Brain microvascular endothelial cell (primary cell): ENCODE data around the gene KRTAP5-9.

Experiments
- DNase-seq: peaks from one replicate; pipeline ENCODE4 v3.0.0-alpha.2; 2020
- H3K27ac ChIP-seq: fragments of 250-450 bp; sonication (Bioruptor Pico); 2 replicates; pipeline ENCODE4 v1.5.1; 2020; ENCODE audit warnings: mild to moderate bottlenecking, moderate library complexity
- H3K27me3 ChIP-seq: fragments of 250-450 bp; sonication (Bioruptor Pico); replicated peaks from 2 replicates; pipeline ENCODE4 v1.5.1; 2020; ENCODE audit warnings: mild to moderate bottlenecking
- H3K36me3 ChIP-seq: fragments of 250-450 bp; sonication (Bioruptor Pico); replicated peaks from 2 replicates; pipeline ENCODE4 v1.5.1; 2020; ENCODE audit warnings: mild to moderate bottlenecking
- H3K4me3 ChIP-seq: 2 replicates; pipeline ENCODE4 v1.5.1; 2011; ENCODE audit warnings: low read depth, mild to moderate bottlenecking, control low read depth, low read length, moderate library complexity
- in situ Hi-C: cut with HindIII; loops from 2 replicates; pipeline ENCODE4 v1.10.0; 2017; ENCODE audit warnings: low sequenced_read_pairs, low pct_ligation_motif_present
- TF ChIP-seq, protein P1 (sequence below): IDR thresholded peaks from 2 replicates; pipeline ENCODE4 v1.5.1; 2011; ENCODE audit warnings: low read depth, mild to moderate bottlenecking, moderate library complexity, low read length, control low read depth, inconsistent platforms; ENCODE audit errors: missing control alignments

Gene KRTAP5-9

DNA sequence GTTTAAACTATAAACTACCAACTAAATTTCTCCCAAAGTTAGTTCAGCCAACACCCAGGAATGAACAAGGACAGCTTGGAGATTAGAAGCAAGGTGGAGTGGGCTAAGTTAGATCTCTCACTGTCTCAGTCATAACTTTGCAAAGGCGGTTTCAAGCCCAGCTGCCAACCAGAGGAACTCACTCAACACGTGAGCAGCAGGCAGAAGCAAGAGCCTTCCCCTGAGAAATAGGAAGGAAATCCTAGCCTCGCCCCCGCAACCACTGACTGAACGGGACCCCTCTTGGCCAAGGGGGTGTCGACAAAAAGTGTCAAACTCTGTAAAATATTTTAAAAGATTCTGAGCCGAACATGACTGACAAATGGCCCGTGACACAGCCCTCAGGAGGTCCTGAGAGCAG lies 4.4 kb upstream of the KRTAP5-9 start:
- TF ChIP-seq, protein P1, sequence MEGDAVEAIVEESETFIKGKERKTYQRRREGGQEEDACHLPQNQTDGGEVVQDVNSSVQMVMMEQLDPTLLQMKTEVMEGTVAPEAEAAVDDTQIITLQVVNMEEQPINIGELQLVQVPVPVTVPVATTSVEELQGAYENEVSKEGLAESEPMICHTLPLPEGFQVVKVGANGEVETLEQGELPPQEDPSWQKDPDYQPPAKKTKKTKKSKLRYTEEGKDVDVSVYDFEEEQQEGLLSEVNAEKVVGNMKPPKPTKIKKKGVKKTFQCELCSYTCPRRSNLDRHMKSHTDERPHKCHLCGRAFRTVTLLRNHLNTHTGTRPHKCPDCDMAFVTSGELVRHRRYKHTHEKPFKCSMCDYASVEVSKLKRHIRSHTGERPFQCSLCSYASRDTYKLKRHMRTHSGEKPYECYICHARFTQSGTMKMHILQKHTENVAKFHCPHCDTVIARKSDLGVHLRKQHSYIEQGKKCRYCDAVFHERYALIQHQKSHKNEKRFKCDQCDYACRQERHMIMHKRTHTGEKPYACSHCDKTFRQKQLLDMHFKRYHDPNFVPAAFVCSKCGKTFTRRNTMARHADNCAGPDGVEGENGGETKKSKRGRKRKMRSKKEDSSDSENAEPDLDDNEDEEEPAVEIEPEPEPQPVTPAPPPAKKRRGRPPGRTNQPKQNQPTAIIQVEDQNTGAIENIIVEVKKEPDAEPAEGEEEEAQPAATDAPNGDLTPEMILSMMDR, result no peak
- Histone ChIP-seq H3K27me3 (no peaks in the 10 kb centered on the region), H3K27ac (no peak overlapping the region), H3K4me3 (no peak overlapping the region), H3K36me3 (no peaks in the 10 kb centered on the region)
- in situ Hi-C loops, result no loop called here
- DNase-seq, result no peak

DNA sequence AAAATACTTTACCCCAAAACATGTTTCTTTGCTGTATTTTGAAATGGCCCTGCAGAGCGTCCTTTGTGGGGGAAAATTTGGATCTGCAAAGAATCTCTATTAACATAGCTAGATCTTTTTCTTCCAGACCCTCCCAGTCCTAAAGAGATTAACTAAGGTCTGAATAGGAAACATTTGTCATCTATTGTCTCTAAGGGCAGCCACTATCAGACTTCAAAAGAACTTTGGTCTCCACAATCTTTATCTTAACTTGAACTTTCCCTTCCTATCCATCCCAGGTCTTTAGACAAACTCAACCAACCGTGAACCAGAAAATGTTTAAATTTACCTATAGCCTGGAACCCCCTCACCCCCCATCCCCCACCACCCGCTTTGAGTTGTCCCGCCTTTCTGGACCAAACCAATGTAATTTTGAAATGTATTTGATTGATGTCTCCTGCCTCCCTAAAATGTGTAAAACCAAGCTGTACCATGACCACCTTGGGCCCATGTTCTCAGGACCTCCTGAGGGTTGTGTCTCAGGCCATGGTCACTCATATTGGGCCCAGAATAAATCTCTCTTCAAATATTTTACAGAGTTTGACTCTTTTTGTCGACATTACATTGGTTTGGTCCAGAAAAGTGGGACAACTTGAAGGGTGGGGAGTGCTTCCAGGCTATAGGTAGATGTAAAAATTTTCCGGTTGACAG lies 3.5 kb upstream of the KRTAP5-9 start:
- in situ Hi-C loops, result no loop called here
- Histone ChIP-seq H3K4me3 (no peak overlapping the region), H3K27me3 (no peaks in the 10 kb centered on the region), H3K36me3 (no peaks in the 10 kb centered on the region), H3K27ac (no peak overlapping the region)
- DNase-seq, result no peak
- TF ChIP-seq, protein P1, result no peak

DNA sequence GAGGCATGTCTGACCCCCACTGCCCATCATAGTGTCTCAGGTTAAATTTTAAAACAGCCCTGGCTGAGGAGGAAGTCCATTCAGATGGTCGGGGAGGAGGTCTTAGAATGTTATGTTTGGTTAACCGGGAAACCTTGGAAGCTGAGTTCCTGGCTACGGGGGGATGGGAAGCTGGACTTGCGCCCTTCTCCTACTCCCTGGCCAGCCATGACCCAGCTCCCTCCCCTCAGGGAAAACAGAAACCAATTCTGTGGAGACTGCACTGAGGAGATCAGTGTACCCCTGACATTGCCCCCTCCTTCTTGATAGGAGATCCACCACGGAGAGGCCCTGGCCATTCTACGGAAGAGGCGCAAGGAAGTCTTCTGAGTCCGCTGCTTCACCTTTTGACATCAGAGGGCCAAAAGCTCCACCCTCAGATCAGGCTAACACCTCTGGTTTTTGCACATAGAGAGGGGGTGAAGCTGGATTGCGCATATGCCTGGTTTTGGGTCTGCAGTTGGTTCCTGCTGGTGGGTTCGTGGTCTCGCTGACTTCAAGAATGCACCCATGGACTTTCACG lies 2.7 kb upstream of the KRTAP5-9 start:
- Histone ChIP-seq H3K36me3 (no peaks in the 10 kb centered on the region), H3K27me3 (no peaks in the 10 kb centered on the region), H3K27ac (no peak overlapping the region), H3K4me3 (no peak overlapping the region)
- TF ChIP-seq, protein P1, result no peak
- DNase-seq, result no peak
- in situ Hi-C loops, result no loop called here

DNA sequence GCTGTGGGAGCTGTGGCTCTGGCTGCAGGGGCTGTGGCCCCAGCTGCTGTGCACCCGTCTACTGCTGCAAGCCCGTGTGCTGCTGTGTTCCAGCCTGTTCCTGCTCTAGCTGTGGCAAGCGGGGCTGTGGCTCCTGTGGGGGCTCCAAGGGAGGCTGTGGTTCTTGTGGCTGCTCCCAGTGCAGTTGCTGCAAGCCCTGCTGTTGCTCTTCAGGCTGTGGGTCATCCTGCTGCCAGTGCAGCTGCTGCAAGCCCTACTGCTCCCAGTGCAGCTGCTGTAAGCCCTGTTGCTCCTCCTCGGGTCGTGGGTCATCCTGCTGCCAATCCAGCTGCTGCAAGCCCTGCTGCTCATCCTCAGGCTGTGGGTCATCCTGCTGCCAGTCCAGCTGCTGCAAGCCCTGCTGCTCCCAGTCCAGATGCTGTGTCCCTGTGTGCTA lies 514 bp downstream of the KRTAP5-9 start:
- H3K4me3 ChIP-seq, result no peak overlapping the region
- H3K27ac ChIP-seq, result no peak overlapping the region
- no peak for DNase-seq
- TF ChIP-seq, protein P1, result no peak
- in situ Hi-C loops, result no loop called here
- no peaks in the 10 kb centered on the region for H3K36me3 ChIP-seq
- no peaks in the 10 kb centered on the region for H3K27me3 ChIP-seq

DNA sequence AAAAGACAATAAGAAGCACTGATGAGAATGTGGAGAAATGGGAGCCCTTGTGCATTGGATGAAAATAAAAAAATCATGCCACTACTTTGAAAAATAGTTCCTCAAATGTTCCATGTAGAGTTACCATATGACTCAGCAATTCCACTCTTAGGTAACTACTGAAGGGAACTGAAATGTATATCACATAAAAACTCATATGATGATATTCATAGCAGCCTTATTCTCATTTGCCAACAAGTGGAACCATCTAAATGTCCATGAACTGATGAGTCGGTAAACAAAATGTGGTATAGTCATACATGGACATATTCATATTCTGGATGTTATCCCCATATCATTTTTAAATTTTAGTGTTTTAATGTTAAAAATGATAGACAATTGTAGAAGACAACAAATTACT lies 3.5 kb downstream of the KRTAP5-9 start:
- no peak for DNase-seq
- H3K4me3 ChIP-seq, result no peak overlapping the region
- no peaks in the 10 kb centered on the region for H3K36me3 ChIP-seq
- H3K27ac ChIP-seq, result no peak overlapping the region
- in situ Hi-C loops, result no loop called here
- TF ChIP-seq, protein P1, result no peak
- no peaks in the 10 kb centered on the region for H3K27me3 ChIP-seq

DNA sequence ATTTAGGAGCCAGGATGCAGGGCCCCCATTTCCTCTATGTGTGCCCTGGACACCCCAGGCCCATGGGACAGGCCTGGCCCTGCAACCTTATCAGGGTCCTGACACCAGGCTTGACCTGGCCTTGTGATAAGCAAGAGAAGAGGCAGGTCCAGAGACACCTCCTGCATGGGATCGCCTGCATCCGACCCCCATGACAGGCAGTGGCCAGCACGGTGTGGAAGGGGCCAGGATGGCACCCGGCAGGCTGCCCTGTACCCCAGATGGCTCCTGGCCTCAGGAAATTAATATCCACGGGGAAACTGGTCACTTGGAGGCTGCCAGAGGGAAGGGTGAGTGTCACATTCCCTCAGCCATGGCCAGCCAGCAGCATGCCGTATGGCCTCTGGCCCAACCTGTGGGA lies 6.8 kb downstream of the KRTAP5-9 start:
- Histone ChIP-seq H3K36me3 (no peaks in the 10 kb centered on the region), H3K27ac (no peak overlapping the region), H3K4me3 (no peak overlapping the region), H3K27me3 (no peaks in the 10 kb centered on the region)
- in situ Hi-C loops, result no loop called here
- DNase-seq, result no peak
- TF ChIP-seq, protein P1, result no peak
